LoVo (cell line): ENCODE results near the gene TNS1.

Experiments used
- DNase-seq: peaks from one replicate; pipeline ENCODE4 v3.0.0-alpha.2; 2016; ENCODE audit warnings: low spot score

Gene TNS1

DNA sequence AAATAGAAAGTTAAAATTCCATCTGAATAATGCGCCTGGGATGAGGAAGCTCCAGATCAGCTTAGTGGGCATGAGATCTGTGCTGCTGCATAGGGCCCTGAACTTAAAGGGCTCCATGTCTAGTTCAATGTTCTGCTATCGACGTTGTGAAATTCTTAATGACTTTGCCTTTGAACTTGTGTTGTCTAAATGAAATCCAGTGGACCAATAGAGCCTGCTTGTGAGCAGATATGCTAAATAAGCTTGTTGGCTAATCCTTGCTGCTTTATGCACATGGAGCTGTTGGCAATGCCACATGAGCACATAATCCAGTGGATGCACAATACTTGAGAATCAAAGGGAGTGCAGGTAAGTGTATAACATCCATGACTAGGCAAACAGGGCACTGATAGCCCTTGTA, 228.6 kb downstream of the TNS1 start:
- no peak for DNase-seq

DNA sequence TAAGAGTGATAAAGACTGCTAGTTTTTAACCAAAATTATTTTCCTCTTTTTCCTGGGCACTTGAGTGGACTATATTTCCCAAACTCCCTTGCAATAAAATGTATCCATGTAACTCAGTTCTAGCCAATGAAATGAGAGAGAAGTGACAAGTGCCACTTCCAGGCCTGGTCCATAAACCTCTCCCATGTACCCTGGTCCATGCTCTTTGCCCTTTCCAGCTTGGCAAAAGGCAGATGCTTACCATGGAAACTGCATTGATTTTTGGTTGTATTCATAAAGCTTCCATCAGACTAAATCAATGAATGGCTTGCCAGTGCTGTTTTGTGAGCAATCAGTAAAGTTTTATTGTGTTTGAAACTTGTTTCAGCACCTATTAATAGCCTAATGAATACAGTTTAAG, 229.3 kb downstream of the TNS1 start:
- DNase-seq = no peak

DNA sequence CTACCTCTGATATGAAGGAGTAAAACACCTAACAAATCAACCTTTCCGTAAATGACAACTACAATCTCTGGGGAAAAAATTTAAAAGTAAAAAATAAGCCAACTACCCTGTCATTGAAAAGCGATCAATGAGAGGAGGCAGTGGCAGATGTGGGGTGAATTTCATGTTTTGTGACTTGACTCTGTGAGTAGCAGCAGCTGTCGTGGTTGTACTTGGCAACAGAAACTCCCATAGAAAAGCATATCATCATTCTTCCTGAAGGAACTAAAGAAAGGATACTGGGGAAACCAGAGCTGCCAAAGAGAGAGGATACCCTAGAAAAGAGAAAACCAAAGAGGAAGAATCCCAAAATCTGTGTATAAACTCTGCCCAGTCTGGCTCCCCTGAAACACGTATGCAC, 236.4 kb downstream of the TNS1 start:
- no peak for DNase-seq

DNA sequence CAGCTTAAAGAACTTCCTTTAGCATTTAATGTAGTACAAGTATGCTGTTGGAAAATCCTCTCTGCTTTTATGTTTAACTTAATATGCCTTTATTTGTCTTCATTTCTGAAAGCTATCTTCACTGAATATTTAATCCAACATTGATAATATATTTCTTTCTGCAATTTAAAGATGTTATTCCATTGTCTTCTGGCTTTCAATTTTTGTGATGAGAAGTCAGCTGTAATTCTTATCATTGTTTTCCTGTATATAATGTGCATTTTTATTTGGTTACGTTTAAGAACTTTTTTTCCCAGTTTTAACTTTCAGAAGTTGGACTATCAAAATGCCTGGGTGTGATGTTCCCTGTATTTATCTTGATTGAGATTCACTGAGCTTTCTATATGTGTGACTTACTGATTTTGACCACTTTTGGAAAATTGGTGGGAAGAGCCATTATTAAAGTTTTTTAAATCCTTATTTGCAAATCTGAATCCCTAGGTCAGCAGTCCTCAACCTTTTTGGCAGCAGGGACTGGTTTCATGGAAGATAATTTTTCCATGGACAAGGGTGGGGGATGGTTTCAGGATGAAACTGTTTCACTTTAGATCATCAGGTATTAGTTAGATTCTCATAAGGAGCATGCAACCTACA, 241.0 kb downstream of the TNS1 start:
- no peak for DNase-seq

DNA sequence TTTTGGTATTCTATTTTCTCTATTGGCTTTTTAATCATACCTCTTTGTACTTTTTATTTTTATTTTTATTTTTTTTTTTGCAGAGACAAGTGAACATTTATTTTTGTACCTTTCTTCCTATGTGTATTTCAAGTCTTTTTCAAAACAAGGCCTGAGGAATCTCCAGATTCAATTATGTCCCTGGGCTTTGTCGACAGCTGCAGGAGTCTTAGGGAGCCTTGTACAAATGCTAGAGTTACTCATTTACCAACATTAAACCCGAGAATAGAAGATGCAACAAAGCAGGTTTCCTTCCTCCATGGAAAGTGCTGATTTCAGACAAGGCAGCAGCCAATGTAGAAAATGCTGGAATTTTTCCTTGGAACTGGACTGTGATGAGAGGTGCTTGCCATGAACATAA, 242.8 kb downstream of the TNS1 start:
- no peak for DNase-seq

DNA sequence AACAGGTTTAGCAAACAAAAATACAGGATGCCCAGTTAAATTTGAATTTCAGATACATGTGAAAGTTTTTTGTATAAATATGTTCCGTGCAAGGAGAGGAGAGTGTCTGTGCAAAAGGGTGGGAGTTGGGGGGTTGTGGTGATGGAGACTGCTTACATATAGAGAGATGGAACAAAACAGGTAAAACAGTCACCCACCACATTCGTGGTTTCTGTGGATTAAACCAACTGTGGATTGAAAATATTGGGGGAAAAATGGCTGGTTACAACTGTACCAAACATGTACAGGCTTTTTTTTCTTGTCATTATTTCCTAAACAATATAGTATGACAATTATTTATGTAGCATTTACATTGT, 245.7 kb downstream of the TNS1 start:
- DNase-seq = no peak

DNA sequence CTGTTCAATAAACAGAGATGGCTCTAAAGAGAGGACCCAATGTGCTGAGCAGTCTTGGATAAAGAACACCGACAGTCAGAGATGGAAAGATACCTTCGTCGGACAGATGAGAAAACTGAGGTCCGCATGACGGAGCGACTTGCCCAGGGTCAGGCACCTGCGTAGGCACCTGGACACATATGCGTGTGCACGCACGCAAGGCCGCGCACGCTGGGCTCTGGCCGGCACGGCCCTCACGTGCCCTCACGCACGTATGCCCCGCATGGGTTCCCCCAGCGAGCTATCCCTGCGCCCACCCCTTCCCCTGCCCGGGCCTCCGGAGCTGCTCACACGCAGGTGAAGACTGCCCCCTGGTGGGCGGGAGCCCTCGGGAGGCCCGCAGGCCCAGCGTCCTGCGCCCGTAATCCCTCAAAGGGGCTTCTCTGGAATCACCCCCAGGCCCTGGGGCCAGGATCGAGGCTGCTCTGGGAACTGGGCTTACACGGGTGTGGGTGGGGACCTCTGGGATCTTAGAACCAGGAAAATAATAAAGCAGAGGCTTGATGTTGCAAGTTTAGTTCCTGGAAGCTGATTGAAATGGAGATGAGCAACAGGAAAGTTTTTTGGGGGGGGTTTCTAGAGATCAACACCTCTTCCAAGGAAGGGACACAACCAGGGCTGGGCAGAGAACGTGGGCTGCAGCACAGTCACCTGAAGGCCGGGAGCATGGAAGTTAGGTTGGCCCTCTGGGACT, 246.3 kb downstream of the TNS1 start:
- DNase-seq = peak; percentile 16

DNA sequence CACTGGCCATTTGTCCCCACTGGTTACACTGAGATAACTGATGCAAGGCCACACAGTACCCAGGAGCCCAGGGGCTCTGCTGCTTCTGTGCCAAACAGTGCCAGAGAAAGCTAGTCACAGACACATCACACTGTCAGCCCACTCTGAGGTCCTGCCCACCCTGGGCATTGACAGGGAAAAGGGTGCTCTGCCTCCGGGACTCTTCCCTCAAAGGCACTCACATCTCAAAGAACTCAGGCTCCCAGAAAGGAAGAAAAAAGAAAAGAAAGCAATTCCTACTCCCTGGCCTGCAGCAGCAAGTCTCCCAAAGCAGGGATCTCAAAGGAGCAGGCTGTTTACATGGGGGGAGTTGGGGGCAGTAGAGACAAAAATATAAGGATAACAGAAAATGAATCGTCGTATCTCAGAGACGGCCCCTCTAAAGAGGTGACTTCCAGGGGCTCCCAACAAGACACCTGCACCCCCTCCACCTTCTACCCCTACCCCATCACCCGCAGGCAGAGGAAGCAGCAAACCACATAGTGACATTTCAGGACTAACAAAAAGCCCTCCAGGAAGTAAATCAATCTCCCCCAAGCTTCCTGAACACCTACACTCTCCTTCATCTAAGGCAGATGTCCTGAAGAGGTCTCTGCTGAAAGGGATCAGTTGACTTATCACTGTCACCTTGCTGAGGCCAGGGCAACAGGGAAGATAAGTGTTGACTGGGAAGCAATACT, 247.6 kb downstream of the TNS1 start:
- DNase-seq = no peak

DNA sequence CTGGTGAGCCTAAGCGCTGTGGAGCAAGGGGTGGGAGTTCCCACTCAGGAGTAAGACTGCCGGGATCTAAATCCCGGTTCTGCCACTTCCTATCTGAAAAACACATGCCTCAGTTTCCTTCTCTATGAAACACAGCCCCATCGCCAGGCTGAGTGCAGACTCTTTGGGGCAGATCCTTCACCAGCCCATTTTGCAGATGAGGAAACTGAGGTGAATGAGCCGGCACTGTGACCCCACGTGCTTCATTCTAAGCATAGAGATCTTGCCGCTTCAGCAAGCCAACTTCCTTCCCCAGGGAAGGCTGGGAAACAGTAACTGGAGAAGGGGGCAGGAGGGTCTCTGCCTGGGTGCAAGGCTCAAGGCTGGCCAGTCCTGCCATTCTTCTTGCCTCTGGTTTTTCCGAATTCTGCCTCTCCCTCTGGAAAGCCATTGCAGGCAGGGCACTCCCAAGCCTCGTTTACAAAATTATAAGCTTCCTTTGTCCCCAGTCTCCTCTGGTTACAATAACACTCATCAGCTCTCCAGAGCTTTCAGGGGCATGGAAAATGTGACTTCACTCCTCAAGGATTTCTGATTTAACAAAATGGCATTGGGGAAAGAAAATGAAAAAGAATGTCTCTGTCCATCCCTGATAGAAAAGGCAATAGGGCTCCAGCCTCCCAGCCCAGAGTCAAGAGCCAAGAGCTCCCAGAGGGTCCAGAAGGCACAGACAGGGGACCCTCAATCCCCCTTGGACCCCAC, 249.2 kb downstream of the TNS1 start:
- DNase-seq = no peak

DNA sequence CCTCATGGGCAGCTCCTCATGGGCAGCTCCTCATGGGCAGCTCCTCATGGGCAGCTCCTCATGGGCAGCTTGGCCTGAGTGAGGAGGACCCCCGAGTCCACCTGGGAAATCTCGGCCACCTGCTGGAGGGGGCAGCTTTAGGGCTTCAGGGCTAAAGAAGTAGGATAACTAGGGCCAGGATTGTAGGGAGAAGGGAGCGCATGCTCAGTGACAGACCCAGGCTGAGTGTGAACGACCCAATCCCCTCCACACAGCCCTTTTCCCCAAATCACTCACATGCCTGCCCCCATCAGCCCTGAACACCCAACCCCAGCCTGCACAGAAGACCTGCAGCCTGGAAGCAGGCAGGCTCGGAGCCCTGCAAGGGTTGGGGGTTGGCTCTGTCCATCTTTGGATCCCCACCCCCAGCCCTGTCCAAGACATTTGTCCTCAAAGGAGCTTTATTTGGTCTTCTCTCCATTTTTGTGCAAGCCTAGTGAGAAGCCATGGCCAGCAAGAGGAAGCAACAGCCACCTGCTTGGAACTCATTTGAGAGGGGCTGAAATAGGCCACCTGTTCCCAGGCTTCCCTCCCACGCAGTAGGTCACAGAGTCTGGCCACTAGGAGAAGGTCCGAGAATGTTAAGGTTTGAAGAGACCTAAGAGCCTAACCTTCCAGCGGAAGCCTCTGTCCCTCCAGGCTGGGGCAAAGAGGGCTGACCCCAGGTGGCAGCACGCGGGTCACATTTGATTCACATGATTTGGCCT, 249.9 kb downstream of the TNS1 start:
- DNase-seq = no peak

DNA sequence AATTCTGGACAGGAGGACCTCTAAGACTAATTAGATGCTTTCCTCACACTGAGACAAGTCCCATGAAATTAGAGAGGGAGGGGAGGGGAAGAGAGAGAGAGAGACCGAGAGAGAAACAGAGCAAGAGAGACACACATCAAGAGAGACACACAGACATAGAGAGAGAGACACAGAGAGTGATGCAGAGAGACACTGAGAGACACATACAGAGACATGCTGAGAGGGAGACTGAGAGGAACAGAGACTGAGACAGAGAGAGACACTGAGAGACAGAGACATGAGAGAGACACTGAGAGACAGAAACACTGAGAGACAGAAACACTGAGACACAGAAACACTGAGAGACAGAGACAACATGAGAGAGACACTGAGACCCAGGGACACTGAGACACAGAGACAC, 250.8 kb downstream of the TNS1 start:
- DNase-seq = no peak

DNA sequence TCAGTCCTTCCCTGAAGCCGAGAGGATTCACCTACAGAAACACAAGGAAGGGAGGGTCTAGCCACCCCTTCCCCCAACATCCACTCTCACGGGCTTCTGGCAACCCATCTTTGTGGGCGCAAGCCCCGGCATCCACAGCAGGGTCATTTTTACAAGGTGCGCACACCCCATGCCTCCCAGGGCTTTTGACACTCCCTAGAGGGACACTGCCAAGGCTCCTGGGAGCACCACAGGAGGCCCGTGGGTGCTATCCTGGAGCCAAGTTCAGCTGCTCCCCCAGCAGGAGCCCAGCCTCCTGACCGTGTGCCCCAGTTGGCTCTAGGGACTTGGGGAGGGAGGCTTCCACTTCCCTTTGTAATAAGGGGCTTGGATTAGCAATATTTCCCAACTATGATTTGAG, 251.6 kb downstream of the TNS1 start:
- no peak for DNase-seq
